Activated naive CD4-positive, alpha-beta T cell treated with Interleukin-2 at 50 U/mL for 16 hours (primary cell): ENCODE data around the gene DEGS2.

Experiments
- DNase-seq: peaks from one replicate; pipeline ENCODE4 v3.0.0-alpha.2; 2020

DEGS2 gene

GRCh38 chr14:100108840-100109593 is 50.4 kb downstream of the DEGS2 start:
- no peak for DNase-seq

- DNase-seq = peak; percentile 89
These were observed 51.2 kb downstream of the DEGS2 start for GRCh38 chr14:100108042-100108825.

- DNase-seq = peak; percentile 25
These were observed 52.2 kb downstream of the DEGS2 start for GRCh38 chr14:100107236-100107635.

- DNase-seq = peak; percentile 60
These were observed 53.0 kb downstream of the DEGS2 start for GRCh38 chr14:100106250-100107112.

- no peak for DNase-seq
These were observed 53.9 kb downstream of the DEGS2 start for GRCh38 chr14:100105357-100106169.

- no peak for DNase-seq
These were observed 54.7 kb downstream of the DEGS2 start for GRCh38 chr14:100104523-100105300.

- DNase-seq = no peak
These were observed 55.5 kb downstream of the DEGS2 start for GRCh38 chr14:100104006-100104352.

- DNase-seq = peak; percentile 33
These were observed 56.0 kb downstream of the DEGS2 start for GRCh38 chr14:100103250-100104005.

- DNase-seq = no peak
These were observed 57.2 kb downstream of the DEGS2 start for GRCh38 chr14:100102156-100102785.

GRCh38 chr14:100100032-100100703 is 59.3 kb downstream of the DEGS2 start:
- peak; percentile 36 for DNase-seq

GRCh38 chr14:100098171-100098570 is 61.3 kb downstream of the DEGS2 start:
- DNase-seq = no peak

- no peak for DNase-seq
These were observed 62.8 kb downstream of the DEGS2 start for GRCh38 chr14:100096656-100097055.
